HG03066 (cell line): ENCODE results near the gene GDPGP1.

Experiments used
- ATAC-seq: cut with Tn5 transposase; IDR thresholded peaks from one replicate; pipeline ENCODE4 v1.9.1; 2021; ENCODE audit warnings: low read depth; ENCODE audit not compliant: unreplicated experiment

Gene GDPGP1

GRCh38 chr15:90203473-90203872, 30.5 kb upstream of the GDPGP1 start:
- no peak for ATAC-seq

GRCh38 chr15:90203922-90204321, 30.1 kb upstream of the GDPGP1 start:
- no peak for ATAC-seq

GRCh38 chr15:90205050-90205848, 28.8 kb upstream of the GDPGP1 start:
- no peak for ATAC-seq

- ATAC-seq = no peak
Measured at GRCh38 chr15:90205886-90206285, 28.1 kb upstream of the GDPGP1 start.

GRCh38 chr15:90207252-90207651, 26.8 kb upstream of the GDPGP1 start:
- ATAC-seq = no peak

GRCh38 chr15:90208356-90208755, 25.7 kb upstream of the GDPGP1 start:
- no peak for ATAC-seq

GRCh38 chr15:90209591-90209990, 24.4 kb upstream of the GDPGP1 start:
- ATAC-seq = peak; percentile 73

GRCh38 chr15:90210593-90210992, 23.4 kb upstream of the GDPGP1 start:
- ATAC-seq = no peak

- ATAC-seq = no peak
Measured at GRCh38 chr15:90211009-90211408, 23.0 kb upstream of the GDPGP1 start.

- ATAC-seq = no peak
Measured at GRCh38 chr15:90211440-90212143, 22.4 kb upstream of the GDPGP1 start.

GRCh38 chr15:90212221-90213098, 21.5 kb upstream of the GDPGP1 start:
- ATAC-seq = no peak

- no peak for ATAC-seq
Measured at GRCh38 chr15:90213122-90213817, 20.7 kb upstream of the GDPGP1 start.

- no peak for ATAC-seq
Measured at GRCh38 chr15:90213818-90214204, 20.2 kb upstream of the GDPGP1 start.

- no peak for ATAC-seq
Measured at GRCh38 chr15:90214553-90215196, 19.3 kb upstream of the GDPGP1 start.

- ATAC-seq = no peak
Measured at GRCh38 chr15:90217671-90218394, 16.2 kb upstream of the GDPGP1 start.

GRCh38 chr15:90219421-90220141, 14.4 kb upstream of the GDPGP1 start:
- no peak for ATAC-seq

GRCh38 chr15:90221246-90221900, 12.6 kb upstream of the GDPGP1 start:
- no peak for ATAC-seq

- no peak for ATAC-seq
Measured at GRCh38 chr15:90222547-90222946, 11.5 kb upstream of the GDPGP1 start.
